Globus pallidus (tissue), 1 donor: ENCODE data around the gene SPINK4.

Source experiments
- DNase-seq: peaks from one replicate; pipeline ENCODE4 v3.0.0-alpha.2; 2015; ENCODE audit warnings: low spot score

Gene SPINK4

GRCh38 chr9:33257276-33257675 lies 17.3 kb downstream of the SPINK4 start:
- no peak for DNase-seq

- DNase-seq, result no peak
Measured at GRCh38 chr9:33260372-33260771, 20.4 kb downstream of the SPINK4 start.

DNA sequence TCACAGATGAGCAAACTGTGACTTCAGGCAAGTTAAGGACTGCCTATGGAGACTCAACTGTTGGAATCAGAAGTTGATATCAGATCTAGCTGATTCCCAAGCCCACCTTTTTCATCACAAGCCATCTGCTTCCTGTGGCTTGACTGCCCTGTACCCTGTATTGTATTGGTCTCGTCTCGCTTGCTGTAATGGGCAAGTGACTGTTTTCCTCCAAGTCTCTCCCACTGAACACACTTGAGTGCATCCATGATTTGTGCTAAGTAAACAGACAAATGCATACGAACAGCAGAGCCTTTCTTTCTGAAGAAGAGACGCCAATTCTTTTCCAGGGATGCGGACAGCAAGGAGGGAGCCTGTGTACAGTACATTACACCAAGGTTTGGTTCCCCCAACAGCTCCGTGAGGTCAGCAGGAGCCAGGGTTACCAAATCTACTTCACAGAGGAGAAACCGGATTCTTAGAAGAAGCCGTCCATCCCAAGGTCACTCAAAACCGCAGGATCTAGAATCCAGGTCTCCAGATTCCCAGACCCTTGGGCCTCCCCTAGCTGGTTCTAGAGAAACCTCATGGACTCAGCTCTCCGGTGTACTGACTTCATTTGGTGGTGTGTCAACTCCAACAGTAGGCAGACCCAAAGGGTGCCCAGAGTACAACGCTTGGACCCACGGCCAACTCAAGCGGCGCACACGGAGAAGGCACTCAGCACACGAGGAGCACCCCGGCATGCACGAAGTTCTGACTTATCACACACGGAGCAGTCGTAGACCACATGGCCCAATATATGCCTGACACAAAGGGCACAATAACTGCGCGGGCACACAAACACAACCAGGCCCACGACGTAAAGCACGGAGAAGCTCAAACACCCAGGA lies 23.4 kb downstream of the SPINK4 start:
- DNase-seq, result peak; percentile 45

GRCh38 chr9:33264003-33264472 lies 24.1 kb downstream of the SPINK4 start:
- DNase-seq, result peak; percentile 49

GRCh38 chr9:33264473-33265177 lies 24.7 kb downstream of the SPINK4 start, which contains the start of the genes BAG1 and CHMP5:
Gene BAG1 (minus strand): TSS chr9:33264708.
Gene CHMP5 (plus strand): TSS chr9:33265049. CDS start chr9:33265079, 30 bp downstream.
- DNase-seq, result peak; percentile 100

DNA sequence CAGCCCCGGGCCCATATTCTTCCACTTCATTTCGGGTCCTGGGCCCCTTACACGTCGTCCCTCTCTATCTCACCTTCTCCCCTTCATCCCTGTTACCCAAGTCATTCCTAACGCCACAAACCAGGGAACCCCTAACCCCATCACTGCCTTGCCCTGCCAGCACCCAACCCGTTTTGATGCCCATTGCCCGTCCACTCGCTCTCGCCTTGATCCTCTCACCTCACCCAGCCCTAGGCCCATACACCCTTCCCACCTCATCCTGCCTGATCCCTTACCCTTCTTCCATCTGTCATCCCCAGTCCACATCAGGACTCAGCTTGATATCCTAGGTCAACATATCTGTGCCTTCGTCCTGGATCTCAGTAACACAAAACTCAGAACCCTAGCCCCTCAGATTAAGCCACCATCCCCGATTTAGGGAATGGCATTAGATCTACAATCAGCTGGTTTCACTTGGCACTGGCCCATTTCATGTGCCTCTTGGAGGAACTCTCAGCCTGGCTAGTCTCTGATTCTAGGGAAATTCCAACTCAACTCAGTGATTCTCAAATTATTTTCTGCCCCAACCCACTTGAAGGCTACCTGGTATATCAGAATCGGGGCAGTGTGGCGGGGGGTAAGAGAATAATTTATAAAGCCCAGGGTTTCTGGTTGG lies 25.4 kb downstream of the SPINK4 start:
- DNase-seq, result no peak

- no peak for DNase-seq
Measured at GRCh38 chr9:33267151-33267767, 27.3 kb downstream of the SPINK4 start.

GRCh38 chr9:33270146-33270545 lies 30.2 kb downstream of the SPINK4 start:
- DNase-seq, result no peak

DNA sequence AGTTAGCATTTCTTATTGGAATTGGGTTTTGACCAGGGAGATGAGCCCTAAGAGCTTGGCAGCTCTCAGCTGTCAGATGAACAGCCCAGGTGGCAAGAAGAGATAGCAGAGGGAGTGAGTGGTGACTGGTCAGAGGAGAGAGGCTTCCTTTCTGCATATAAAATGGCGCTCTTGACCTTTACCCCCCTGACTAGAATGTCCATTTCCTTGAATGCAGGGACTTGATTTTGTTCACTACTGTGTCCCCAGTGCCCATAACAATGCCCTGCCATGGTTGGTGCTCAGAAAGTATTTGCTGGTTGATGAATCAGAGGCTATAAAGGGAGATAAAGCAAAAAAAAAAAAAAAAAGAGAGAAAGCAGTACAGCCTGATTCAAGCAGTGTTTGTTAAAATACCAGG lies 32.1 kb downstream of the SPINK4 start:
- DNase-seq, result no peak

DNA sequence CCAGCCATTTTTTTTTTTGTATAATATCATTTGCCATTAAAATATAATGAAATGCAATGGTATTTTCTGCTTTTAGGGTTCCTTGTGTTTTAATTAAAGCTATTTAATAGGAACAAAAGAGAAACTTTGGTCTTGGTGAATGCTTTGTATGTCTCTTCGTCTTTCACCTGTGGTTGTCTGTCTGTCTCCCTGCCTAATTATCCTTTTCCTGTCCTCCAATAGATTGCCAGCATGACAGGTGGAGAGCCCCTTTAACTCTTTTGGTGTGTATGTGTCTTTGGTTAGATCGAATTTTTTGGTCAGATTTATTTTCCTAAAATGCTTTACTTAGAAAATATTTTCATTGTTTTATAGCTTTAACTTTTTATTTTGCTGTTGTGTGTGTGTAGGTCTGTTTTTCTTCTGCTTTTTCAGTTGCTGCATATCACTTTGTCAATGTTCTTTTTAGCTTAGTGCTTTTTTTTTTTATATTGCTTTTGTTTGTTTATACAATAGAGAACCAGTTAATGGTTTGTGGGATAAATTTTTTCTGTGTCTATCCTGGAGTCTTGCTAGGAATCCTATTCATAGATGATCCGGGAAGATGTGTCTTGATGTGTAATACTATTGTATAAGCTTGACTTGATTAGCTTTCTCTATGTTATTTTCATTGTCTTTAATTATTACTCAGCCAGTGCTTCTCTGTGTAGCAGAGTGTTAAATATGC lies 33.5 kb downstream of the SPINK4 start:
- DNase-seq, result no peak

GRCh38 chr9:33273972-33274328 lies 34.0 kb downstream of the SPINK4 start:
- no peak for DNase-seq

GRCh38 chr9:33277484-33277883 lies 37.5 kb downstream of the SPINK4 start:
- no peak for DNase-seq

- no peak for DNase-seq
Measured at GRCh38 chr9:33285502-33285901, 45.5 kb downstream of the SPINK4 start.

- peak; percentile 72 for DNase-seq
Measured at GRCh38 chr9:33287087-33287490, 47.1 kb downstream of the SPINK4 start.

GRCh38 chr9:33288235-33288634 lies 48.3 kb downstream of the SPINK4 start:
- no peak for DNase-seq

DNA sequence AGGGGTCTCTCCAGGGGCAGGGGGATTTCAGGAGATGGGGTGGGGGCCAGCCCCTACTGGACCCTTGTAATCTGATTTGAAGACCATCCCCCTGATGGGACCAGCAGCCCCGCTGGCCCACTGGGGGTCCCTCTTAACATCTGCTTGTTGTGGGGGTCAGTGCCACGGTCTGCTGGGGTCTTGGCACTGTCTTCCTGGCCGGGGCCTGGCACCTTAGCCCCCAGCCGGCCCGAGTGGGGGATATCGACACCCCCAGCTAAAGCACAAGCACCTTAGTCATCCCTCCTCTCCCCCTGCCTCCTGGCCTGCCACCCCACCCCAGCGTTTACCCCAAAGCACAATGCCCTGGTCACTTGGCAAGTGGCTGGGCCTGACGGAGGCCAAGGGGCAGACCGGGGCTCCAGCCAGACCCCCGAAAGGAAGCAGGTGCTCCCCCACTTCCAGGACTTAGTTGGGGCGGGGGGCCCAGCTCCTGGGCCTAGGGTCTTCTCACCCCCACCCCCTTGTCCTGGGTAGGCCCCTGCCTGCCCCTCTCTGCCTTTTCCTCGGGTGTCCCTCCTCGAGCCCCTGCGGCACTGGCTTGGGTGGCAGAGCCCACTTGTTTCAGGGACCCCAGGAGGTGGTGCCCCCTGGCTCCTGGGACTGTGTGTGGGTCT lies 49.0 kb downstream of the SPINK4 start:
- no peak for DNase-seq

DNA sequence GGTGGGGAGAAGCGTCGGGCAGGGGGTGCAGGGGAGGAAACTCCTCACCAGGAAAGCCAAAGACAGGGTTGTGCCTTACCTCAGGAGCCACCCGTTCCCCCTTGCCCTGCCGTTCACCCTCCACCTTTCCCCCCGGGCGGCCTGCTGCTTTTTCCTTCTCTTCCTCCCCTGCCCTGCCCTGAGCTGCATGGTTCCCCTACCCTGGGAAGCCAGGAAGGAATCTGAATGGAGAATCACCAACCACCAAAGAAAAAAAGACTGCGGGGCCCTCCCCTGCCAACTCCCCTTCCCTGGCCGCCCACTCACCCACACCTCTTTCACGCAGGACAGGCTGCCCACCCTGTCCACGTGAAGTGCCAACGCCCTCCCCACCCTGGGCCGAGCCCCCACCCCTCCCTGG lies 49.5 kb downstream of the SPINK4 start:
- DNase-seq, result no peak

DNA sequence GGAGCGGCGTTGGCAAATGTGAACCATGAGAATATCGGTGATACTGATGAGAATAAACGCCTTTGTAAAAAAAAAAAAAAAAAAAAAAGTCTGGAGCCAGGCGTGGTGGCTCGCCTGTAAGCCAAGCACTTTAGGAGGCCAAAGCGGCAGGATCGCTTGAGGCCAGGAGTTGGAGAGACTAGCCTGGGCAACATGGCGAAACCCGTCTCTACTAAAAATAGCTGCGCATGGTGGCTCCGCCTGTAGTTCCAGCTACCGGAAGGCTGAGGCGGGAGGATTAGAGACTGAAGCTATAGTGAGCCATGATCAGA lies 49.9 kb downstream of the SPINK4 start:
- no peak for DNase-seq

GRCh38 chr9:33290247-33291030 lies 50.5 kb downstream of the SPINK4 start, which contains the start of gene NFX1:
Gene NFX1 (plus strand): TSS chr9:33290516. CDS start chr9:33290573, 57 bp downstream.
- peak; percentile 95 for DNase-seq

- DNase-seq, result no peak
Measured at GRCh38 chr9:33291031-33291397, 51.0 kb downstream of the SPINK4 start.
